BE2C (cell line): ENCODE data around the gene TMEM184A.

Source experiments
- DNase-seq: peaks from one replicate; pipeline ENCODE4 v3.0.0-alpha.2; 2020
- H3K27me3 ChIP-seq: fragments of 250-450 bp; sonication (Bioruptor Pico); 2 replicates; pipeline ENCODE4 v1.5.1; 2020; ENCODE audit warnings: mild to moderate bottlenecking
- H3K36me3 ChIP-seq: fragments of 250-450 bp; sonication (Bioruptor Pico); 2 replicates; pipeline ENCODE4 v1.5.1; 2020; ENCODE audit warnings: mild to moderate bottlenecking
- H3K4me1 ChIP-seq: fragments of 250-450 bp; sonication (Bioruptor Pico); 2 replicates; pipeline ENCODE4 v1.5.1; 2020
- H3K4me3 ChIP-seq: 2 replicates; pipeline ENCODE4 v1.5.1; 2011; ENCODE audit warnings: low read depth, low read length
- H3K9me3 ChIP-seq: fragments of 250-450 bp; sonication (Bioruptor Pico); 2 replicates; pipeline ENCODE4 v1.5.1; 2020
- CTCF ChIP-seq: IDR thresholded peaks from 2 replicates; pipeline ENCODE4 v1.5.1; 2012; ENCODE audit warnings: mild to moderate bottlenecking, low read depth, low read length

The TMEM184A gene

GRCh38 chr7:1493129-1493528 lies 62.9 kb downstream of the TMEM184A start:
- H3K9me3 ChIP-seq = no peaks in the 10 kb centered on the region
- no peak overlapping the region for H3K4me3 ChIP-seq
- H3K36me3 ChIP-seq = peaks cover 43% of the 10 kb centered on the region
- H3K27me3 ChIP-seq = no peaks in the 10 kb centered on the region
- TF ChIP-seq CTCF = no peak
- DNase-seq = no peak
- H3K4me1 ChIP-seq = no peaks in the 10 kb centered on the region

- no peak for DNase-seq
- no peak overlapping the region for H3K4me3 ChIP-seq
- no peaks in the 10 kb centered on the region for H3K27me3 ChIP-seq
- no peaks in the 10 kb centered on the region for H3K9me3 ChIP-seq
- peaks cover 40% of the 10 kb centered on the region for H3K36me3 ChIP-seq
- TF ChIP-seq CTCF = no peak
- no peaks in the 10 kb centered on the region for H3K4me1 ChIP-seq
Observed at GRCh38 chr7:1492640-1493039, 63.4 kb downstream of the TMEM184A start.
